Heart right ventricle (tissue), 16 donors: ENCODE results near the gene CEP120. TPM values are rescaled to one million over a fixed set of nuclear protein-coding genes. Genes with fewer than 3 reads are reported as not detected.

Experiments
- ATAC-seq, 8 donors: fragments of 200-7000 bp; cut with Tn5 transposase; one replicate each; pipeline ENCODE4 v1.9.1; 2020; ENCODE audit warnings: mild to moderate bottlenecking in 8 of 8, moderate library complexity in 8 of 8, moderate number of reproducible peaks in 1 of 8
- DNase-seq, 2 donors: peaks; one replicate each; pipeline ENCODE4 v3.0.0-alpha.2; 2020
- H3K27ac ChIP-seq, 10 donors: fragments of 200-600 bp; sonication (generic) in 2 of 10; one replicate each; pipeline versions ENCODE4 v1.5.0 to v1.8.0; 2020 to 2022; ENCODE audit warnings: mild to moderate bottlenecking in 3 of 10
- H3K27me3 ChIP-seq, 7 donors: fragments of 200-600 bp; one replicate each; pipeline ENCODE4 v1.8.0; 2021 to 2022; ENCODE audit warnings: mild to moderate bottlenecking in 2 of 7
- H3K36me3 ChIP-seq, 9 donors: fragments of 200-600 bp; sonication (generic) in 1 of 9; one replicate each; pipeline versions ENCODE4 v1.5.0 to v1.8.0; 2020 to 2022; ENCODE audit warnings: mild to moderate bottlenecking in 2 of 9
- H3K4me1 ChIP-seq, 9 donors: fragments of 200-600 bp; sonication (generic) in 1 of 9; one replicate each; pipeline versions ENCODE4 v1.5.0 to v1.8.0; 2020 to 2022; ENCODE audit warnings: mild to moderate bottlenecking in 4 of 9
- H3K4me3 ChIP-seq, 10 donors: fragments of 200-600 bp; sonication (generic) in 2 of 10; one replicate each; pipeline versions ENCODE4 v1.5.0 to v1.8.0; 2020 to 2022; ENCODE audit warnings: mild to moderate bottlenecking in 7 of 10, moderate library complexity in 2 of 10
- H3K9me3 ChIP-seq, 11 donors: fragments of 200-600 bp in 10 of 11; sonication (generic) in 2 of 11; one replicate each; pipeline versions ENCODE4 v1.5.0 to v1.8.0; 2013 to 2022; ENCODE audit warnings: mild to moderate bottlenecking in 2 of 11, control low read depth in 1 of 11, moderate library complexity in 1 of 11
- CTCF ChIP-seq, 9 donors: fragments of 200-600 bp; sonication (generic) in 2 of 9; IDR thresholded peaks; one replicate each; pipeline versions ENCODE4 v1.5.0 to v1.8.0; 2021 to 2022; ENCODE audit warnings: antibody characterized with exemption in 9 of 9, mild to moderate bottlenecking in 5 of 9, moderate library complexity in 1 of 9
- WGBS, 2 donors: extraction: QIAGEN DNeasy Blood & Tissue Kit; methylation state at CpG; one replicate each; pipeline ENCODE4 v1.1.7; 2013; ENCODE audit warnings: inconsistent platforms in 1 of 2; 5-methylcytosine and 5-hydroxymethylcytosine counted together
- intact Hi-C, 10 donors: fragments of 100-400 bp; cut with DNase I; formaldehyde crosslinking; loops; one replicate each; pipeline versions ENCODE4 v1.11.1 to v1.14.2; 2022
- polyA plus RNA-seq, 2 donors: library from polyadenylated mRNA; stranded (reverse); fragments of 200-250 nt; gene quantifications; one replicate each; pipeline ENCODE4 v1.2.3, GENCODE V29; 2013
- total RNA-seq, 10 donors: library from RNA; stranded (reverse); fragmentation: NEBNext Ultra II Directional in 3 of 10; extraction: Animal tissue kit (Norgen Biotek cat#: 25700) in 3 of 10; gene quantifications; one replicate each; pipeline versions ENCODE4 v1.2.1 to v1.2.4, GENCODE V29; 2021 to 2023
- donor health status: Arrhythmogenic right ventricular cardiomyopathy.
- donor health status: ischemic (EF 13 %, LVEDD 7.1; RV severe dilation, severe dysfunction).
- donor health status: healthy with polysubstance abuse.
- donor health status: DM: no; HTN: yes; CAD: no.
- donor health status: DM: no; HTN: no; CAD: no.
- donor health status: ischemic (EF 25% LVEDD 6.9; RV normal size, moderate dysfunction).
- donor health status: ischemic (EF 25% LVEDD 5.7; RV mildly dilated, moderate dysfunction).
- donor health status: healthy.
- donor health status: DM: yes; HTN: yes; CAD: no.
- donor health status: Ischemic cardiomyopathy.
- donor health status: ischemic (EF 35%, LVEDD 5.7; RV mildly dilated, moderate dysfunction).
- donor health status: nonischemic (EF 11% LVEDD 7.7; RV severe dilation, severe dysfunction).
- donor health status: DM: yes; HTN: yes; CAD: no.
- donor health status: PGD.
- donor health status: ischemic (EF 29% LVEDD 5.4; RV normal size, mild dysfunction).
- donor health status: nonischemic (EF 23%, LVEDD 6.1; RV moderate dilation, normal function).

The CEP120 gene
- total and polyA plus RNA-seq, 12 donors, result 3.4 to 14.9 (median 10.8) TPM

DNA sequence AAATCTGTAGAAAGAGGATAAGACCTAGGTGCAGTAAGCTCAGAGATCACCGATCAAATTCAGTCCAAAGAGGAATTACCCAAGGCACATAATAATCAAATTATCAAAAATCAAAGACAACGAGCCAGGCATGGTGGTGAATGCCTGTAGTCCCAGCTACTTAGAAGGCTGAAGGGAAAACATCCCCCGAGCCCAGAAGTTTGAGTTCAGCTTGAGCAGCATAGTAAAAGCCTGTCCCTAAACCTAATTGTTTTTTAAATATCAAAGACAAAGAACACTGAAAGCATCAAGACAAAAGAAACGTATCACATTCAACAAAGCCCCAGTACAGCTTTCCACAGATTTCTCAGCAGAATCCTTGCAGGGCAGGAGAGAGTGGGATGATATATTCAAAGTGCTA, 122.9 kb downstream of the CEP120 start:
- no peak for ATAC-seq
- 86 to 89% methylated on average over 4 of the region's 4 CpGs for WGBS, 2 donors
- DNase-seq, result no peak
- Histone ChIP-seq H3K27ac (no peak overlapping the region), H3K36me3 (no peaks in the 10 kb centered on the region), H3K9me3 (peaks cover 0 to 16% (median 0%) of the 10 kb centered on the region in 11 donors), H3K27me3 (peaks cover 0 to 5% (median 0%) of the 10 kb centered on the region in 7 donors), H3K4me1 (no peaks in the 10 kb centered on the region), H3K4me3 (no peak overlapping the region)
- TF ChIP-seq CTCF (IDR thresholded peaks at IDR 0.05), result no peak
- intact Hi-C loops, result no loop called here

DNA sequence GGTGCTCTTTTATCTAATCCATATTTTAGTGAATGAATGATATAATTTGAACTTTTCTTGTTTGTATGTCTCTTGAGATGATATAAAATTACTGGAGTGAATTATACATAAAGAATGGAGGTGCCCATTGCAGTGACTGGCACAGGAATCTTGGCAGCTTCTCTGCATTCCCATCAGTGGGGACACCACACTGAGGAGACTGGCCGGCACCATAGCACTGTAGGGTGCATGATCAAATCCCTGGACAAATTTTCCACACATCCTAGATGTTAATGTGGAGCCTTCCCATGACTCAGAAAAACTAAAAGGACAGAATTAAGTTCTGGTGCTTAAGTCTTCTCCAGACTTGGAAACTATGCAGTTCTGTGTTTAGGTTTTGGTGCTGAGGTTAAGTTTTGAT, 124.1 kb downstream of the CEP120 start:
- Histone ChIP-seq H3K9me3 (peaks cover 0 to 16% (median 0%) of the 10 kb centered on the region in 11 donors), H3K4me3 (no peak overlapping the region), H3K27ac (no peak overlapping the region), H3K27me3 (peaks cover 0 to 5% (median 0%) of the 10 kb centered on the region in 7 donors), H3K4me1 (no peaks in the 10 kb centered on the region), H3K36me3 (no peaks in the 10 kb centered on the region)
- ATAC-seq (no peak), DNase-seq (no peak)
- intact Hi-C loops, result no loop called here
- WGBS, 2 donors, result 95 to 97% methylated on average over 1 of the region's 1 CpG
- TF ChIP-seq CTCF (IDR thresholded peaks at IDR 0.05), result no peak

DNA sequence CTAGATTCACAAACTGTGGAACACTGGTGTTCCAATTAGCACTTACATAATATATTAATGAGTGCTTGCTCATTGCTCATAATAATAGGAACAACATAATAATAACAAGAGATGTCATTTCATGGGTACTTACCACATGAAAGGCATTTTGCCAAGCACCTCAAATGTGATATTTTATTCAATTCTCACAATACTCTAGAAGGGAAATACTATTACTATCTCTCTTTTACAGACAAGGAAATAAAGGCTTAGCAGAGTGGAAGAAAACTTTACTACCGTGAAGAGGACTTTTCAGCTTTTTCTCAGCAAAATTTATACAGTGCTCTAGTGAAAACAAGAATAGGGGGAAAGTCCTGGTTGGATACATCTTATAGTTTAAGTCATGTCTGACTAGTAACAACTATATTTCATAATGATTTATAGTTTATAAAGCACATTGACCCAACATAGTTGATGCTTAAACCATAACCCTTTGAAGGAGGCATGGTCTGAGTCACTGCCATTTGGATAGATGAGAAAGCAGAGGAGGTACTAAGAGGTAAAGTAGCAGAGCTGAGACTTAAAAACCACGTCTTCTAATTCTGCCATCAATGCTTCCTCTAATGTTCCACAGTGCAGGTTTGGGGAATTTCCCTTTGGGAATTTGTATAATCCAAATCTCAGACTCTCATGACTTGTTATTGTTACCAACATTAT, 124.7 kb downstream of the CEP120 start:
- Histone ChIP-seq H3K27me3 (peaks cover 0 to 5% (median 0%) of the 10 kb centered on the region in 7 donors), H3K9me3 (peaks cover 0 to 16% (median 0%) of the 10 kb centered on the region in 11 donors), H3K4me3 (no peak overlapping the region), H3K27ac (no peak overlapping the region), H3K36me3 (no peaks in the 10 kb centered on the region), H3K4me1 (no peaks in the 10 kb centered on the region)
- WGBS, 2 donors, result 82 to 85% methylated on average over 2 of the region's 2 CpGs
- ATAC-seq (no peak), DNase-seq (no peak)
- TF ChIP-seq CTCF (IDR thresholded peaks at IDR 0.05), result no peak
- intact Hi-C loops, result no loop called here

DNA sequence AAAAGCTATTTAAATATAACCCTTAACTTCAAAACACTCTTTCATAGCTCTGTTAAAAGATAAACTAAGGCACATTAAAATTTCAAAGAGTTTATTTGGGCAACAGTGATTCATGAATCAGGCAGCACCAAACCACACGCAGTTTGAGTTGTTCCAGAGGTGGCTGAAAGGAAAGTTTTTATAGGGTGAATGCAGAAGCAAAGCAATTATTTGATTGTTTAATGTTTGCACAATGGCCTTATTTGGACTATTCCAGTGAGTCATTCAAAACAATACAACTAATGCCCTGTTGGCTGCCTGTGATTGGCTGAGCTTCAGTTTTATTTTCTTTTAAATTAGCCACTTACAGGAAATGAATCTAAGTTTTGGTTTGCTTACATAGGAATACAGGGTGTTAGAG, 125.3 kb downstream of the CEP120 start:
- Histone ChIP-seq H3K4me1 (no peaks in the 10 kb centered on the region), H3K4me3 (no peak overlapping the region), H3K27ac (no peak overlapping the region), H3K27me3 (peaks cover 0 to 5% (median 0%) of the 10 kb centered on the region in 7 donors), H3K9me3 (peaks cover 0 to 16% (median 0%) of the 10 kb centered on the region in 11 donors), H3K36me3 (no peaks in the 10 kb centered on the region)
- ATAC-seq (no peak), DNase-seq (no peak)
- 81 to 88% methylated on average over 1 of the region's 1 CpG for WGBS, 2 donors
- intact Hi-C loops, result no loop called here
- TF ChIP-seq CTCF (IDR thresholded peaks at IDR 0.05), result no peak
